Stomach (tissue), 4 donors: ENCODE data around the gene ZNF74.

Experiments
- CTCF ChIP-seq, 7 experiments: fragments of 450-650 bp in 4 of 7; fragments of 200-600 bp in 3 of 7; sonication (generic) in 3 of 7; IDR thresholded peaks; one replicate each; pipeline ENCODE4 v1.5.1; 2016 to 2019; ENCODE audit warnings: antibody characterized with exemption in 7 of 7, control low read depth in 2 of 7, mild to moderate bottlenecking in 1 of 7
- POLR2A ChIP-seq, 4 donors: fragments of 450-650 bp; IDR thresholded peaks; one replicate each; pipeline ENCODE4 v1.6.1; 2016; ENCODE audit warnings: antibody characterized with exemption in 4 of 4, control low read depth in 2 of 4, mild to moderate bottlenecking in 1 of 4, moderate library complexity in 1 of 4

GRCh38 chr22:20453222-20453621, 59.3 kb downstream of the ZNF74 start:
- TF ChIP-seq CTCF (IDR thresholded peaks at IDR 0.05) (no peak), POLR2A (IDR thresholded peaks at IDR 0.05) (no peak)
